ENCODE results near the gene HPX. TPM values are rescaled to one million over a fixed set of nuclear protein-coding genes. Genes with fewer than 3 reads are reported as not detected.

The HPX gene
- total RNA-seq, 1 donor from 2014 or later = 1.7 TPM

DNA sequence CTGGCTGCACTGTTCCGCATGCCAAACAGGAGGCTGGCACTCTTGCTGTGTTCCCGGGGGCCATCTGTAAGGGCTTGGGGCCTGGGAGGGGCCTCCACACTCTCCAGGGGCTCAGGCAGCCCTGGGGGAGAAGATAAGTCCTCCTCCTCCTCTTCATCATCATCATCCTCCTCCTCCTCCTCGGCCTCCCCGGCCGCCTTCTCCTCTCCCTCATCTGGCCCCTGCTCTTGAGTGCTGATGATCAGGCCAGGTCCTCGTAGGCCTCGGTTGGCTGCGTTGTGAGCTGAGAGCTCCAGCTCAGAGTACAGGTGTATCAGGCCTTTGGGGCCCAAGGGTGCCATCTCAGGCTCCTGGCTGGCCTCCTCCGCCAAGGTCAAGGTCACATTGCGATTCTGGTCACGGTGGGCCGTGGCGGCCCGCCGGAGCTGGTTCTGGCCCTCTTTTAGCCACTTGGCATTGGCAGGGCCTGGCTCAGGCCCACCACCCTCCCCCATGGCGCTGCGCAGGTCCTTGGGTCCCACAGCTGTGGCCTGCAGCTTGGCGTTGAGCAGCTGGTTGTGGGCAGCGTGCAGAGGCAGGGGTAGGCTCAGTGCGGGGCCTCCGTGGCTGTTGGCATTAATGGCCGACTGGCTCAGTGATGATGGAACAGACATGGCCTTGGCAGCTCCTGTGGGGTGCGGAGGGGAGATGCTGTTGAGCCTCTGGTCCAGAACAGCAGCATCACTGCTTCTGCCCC lies 29.9 kb downstream of the HPX start:
- Histone ChIP-seq H3K27ac (ENCODE audit: low read depth, low read length) (no peak overlapping the region), H3K79me2 (ENCODE audit: insufficient read depth, low read length) (peaks cover 18% of the 10 kb centered on the region), H3K4me2 (ENCODE audit: low read length) (no peak overlapping the region), H3K27me3 (ENCODE audit: insufficient read depth, low read length) (no peaks in the 10 kb centered on the region), H4K20me1 (ENCODE audit: insufficient read depth, low read length) (peaks cover 47% of the 10 kb centered on the region), H2AFZ (ENCODE audit: low read depth, low read length) (no peak overlapping the region), H3K9me3 (ENCODE audit: insufficient read depth, low read depth, low read length) (no peaks in the 10 kb centered on the region), H3K9ac (ENCODE audit: low read length) (no peak overlapping the region), H3K4me3 (ENCODE audit: insufficient read depth, low read depth, low read length) (no peak overlapping the region), H3K4me1 (ENCODE audit: insufficient read depth, low read length) (no peaks in the 10 kb centered on the region), H3K36me3 (ENCODE audit: insufficient read depth, low read length) (no peaks in the 10 kb centered on the region)
- peaks cover 6% of the 10 kb centered on the region for H3K36me3 Mint-ChIP-seq (ENCODE audit: low read depth, unreplicated experiment)
- H3K9me3 Mint-ChIP-seq (ENCODE audit: unreplicated experiment) = no peaks in the 10 kb centered on the region
- H3K27ac Mint-ChIP-seq (ENCODE audit: unreplicated experiment) = no peak overlapping the region
- H3K27me3 Mint-ChIP-seq (ENCODE audit: low read depth, unreplicated experiment) = no peaks in the 10 kb centered on the region
- H3K4me3 Mint-ChIP-seq (ENCODE audit: unreplicated experiment) = no peak overlapping the region
- no peak for DNase-seq (ENCODE audit: low read depth)
- TF ChIP-seq EZH2 (IDR thresholded peaks at IDR 0.05; ENCODE audit: insufficient read depth, low read length) = no peak
- TF ChIP-seq, protein P1, sequence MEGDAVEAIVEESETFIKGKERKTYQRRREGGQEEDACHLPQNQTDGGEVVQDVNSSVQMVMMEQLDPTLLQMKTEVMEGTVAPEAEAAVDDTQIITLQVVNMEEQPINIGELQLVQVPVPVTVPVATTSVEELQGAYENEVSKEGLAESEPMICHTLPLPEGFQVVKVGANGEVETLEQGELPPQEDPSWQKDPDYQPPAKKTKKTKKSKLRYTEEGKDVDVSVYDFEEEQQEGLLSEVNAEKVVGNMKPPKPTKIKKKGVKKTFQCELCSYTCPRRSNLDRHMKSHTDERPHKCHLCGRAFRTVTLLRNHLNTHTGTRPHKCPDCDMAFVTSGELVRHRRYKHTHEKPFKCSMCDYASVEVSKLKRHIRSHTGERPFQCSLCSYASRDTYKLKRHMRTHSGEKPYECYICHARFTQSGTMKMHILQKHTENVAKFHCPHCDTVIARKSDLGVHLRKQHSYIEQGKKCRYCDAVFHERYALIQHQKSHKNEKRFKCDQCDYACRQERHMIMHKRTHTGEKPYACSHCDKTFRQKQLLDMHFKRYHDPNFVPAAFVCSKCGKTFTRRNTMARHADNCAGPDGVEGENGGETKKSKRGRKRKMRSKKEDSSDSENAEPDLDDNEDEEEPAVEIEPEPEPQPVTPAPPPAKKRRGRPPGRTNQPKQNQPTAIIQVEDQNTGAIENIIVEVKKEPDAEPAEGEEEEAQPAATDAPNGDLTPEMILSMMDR (IDR thresholded peaks at IDR 0.05; ENCODE audit: insufficient read depth, low read depth, low read length) = no peak
- peaks cover 9% of the 10 kb centered on the region for H3K4me1 Mint-ChIP-seq (ENCODE audit: low read depth, unreplicated experiment)
- no peak for FAIRE-seq

DNA sequence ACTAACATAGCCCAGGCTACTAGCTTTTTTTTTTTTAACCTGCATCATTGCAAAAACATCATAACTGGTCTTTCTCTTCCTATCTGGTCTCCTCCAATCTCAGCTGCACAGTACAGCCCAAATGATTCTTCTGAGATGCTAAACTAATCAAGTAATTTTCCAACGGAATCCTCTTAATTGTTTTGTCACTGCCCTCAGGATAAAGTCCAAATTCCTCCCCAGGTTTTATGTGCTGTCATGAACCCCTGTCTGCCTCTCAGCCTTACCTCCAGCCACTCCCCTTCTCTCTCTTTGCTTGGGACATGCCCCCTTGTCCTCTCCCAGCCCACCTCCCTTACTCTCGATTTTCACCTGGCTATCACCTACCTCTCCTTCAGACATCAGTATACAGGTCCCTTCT lies 34.4 kb downstream of the HPX start:
- Mint-ChIP-seq H3K4me1 (ENCODE audit: low read depth, unreplicated experiment) (peaks cover 15% of the 10 kb centered on the region), H3K27ac (ENCODE audit: unreplicated experiment) (no peak overlapping the region), H3K4me3 (ENCODE audit: unreplicated experiment) (no peak overlapping the region), H3K36me3 (ENCODE audit: low read depth, unreplicated experiment) (peaks cover 15% of the 10 kb centered on the region), H3K9me3 (ENCODE audit: unreplicated experiment) (no peaks in the 10 kb centered on the region), H3K27me3 (ENCODE audit: low read depth, unreplicated experiment) (peaks cover 3% of the 10 kb centered on the region)
- H3K27ac ChIP-seq (ENCODE audit: low read depth, low read length) = no peak overlapping the region
- H3K4me3 ChIP-seq (ENCODE audit: insufficient read depth, low read depth, low read length) = no peak overlapping the region
- TF ChIP-seq, protein P1 (IDR thresholded peaks at IDR 0.05; ENCODE audit: insufficient read depth, low read depth, low read length) = no peak
- TF ChIP-seq EZH2 (IDR thresholded peaks at IDR 0.05; ENCODE audit: insufficient read depth, low read length) = no peak
- H3K27me3 ChIP-seq (ENCODE audit: insufficient read depth, low read length) = no peaks in the 10 kb centered on the region
- H4K20me1 ChIP-seq (ENCODE audit: insufficient read depth, low read length) = peaks cover 32% of the 10 kb centered on the region
- H3K79me2 ChIP-seq (ENCODE audit: insufficient read depth, low read length) = no peaks in the 10 kb centered on the region
- H3K4me2 ChIP-seq (ENCODE audit: low read length) = no peak overlapping the region
- no peak overlapping the region for H3K9ac ChIP-seq (ENCODE audit: low read length)
- no peaks in the 10 kb centered on the region for H3K9me3 ChIP-seq (ENCODE audit: insufficient read depth, low read depth, low read length)
- DNase-seq (ENCODE audit: low read depth) (no peak), FAIRE-seq (no peak)
- no peaks in the 10 kb centered on the region for H3K36me3 ChIP-seq (ENCODE audit: insufficient read depth, low read length)
- peaks cover 15% of the 10 kb centered on the region for H3K4me1 ChIP-seq (ENCODE audit: insufficient read depth, low read length)
- H2AFZ ChIP-seq (ENCODE audit: low read depth, low read length) = no peak overlapping the region

DNA sequence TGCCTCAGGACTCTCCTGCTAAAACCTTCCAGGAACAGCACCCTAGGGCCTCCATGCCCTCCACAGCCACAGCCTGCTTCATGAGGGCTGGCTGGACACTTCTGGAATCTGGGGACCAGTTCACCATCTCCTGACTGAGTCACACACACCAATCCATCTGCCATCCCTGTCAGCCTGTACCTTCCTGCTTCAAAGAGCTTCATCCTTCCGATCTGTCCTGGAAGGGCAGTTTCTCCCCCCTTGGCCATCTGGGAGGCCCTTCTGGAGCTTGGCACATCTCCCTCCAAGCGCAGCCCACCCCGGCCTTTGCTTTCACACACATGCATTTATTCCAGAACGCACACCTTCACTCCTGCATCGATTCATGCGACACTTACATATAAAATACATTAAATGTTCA lies 34.9 kb downstream of the HPX start:
- DNase-seq (ENCODE audit: low read depth) (no peak), FAIRE-seq (no peak)
- no peak overlapping the region for H3K4me3 ChIP-seq (ENCODE audit: insufficient read depth, low read depth, low read length)
- H3K27ac Mint-ChIP-seq (ENCODE audit: unreplicated experiment) = peak overlapping the region; percentile 16
- H3K9me3 ChIP-seq (ENCODE audit: insufficient read depth, low read depth, low read length) = no peaks in the 10 kb centered on the region
- H3K4me1 ChIP-seq (ENCODE audit: insufficient read depth, low read length) = peaks cover 15% of the 10 kb centered on the region
- peaks cover 3% of the 10 kb centered on the region for H3K27me3 Mint-ChIP-seq (ENCODE audit: low read depth, unreplicated experiment)
- no peaks in the 10 kb centered on the region for H3K79me2 ChIP-seq (ENCODE audit: insufficient read depth, low read length)
- H3K36me3 ChIP-seq (ENCODE audit: insufficient read depth, low read length) = no peaks in the 10 kb centered on the region
- H2AFZ ChIP-seq (ENCODE audit: low read depth, low read length) = no peak overlapping the region
- H3K4me2 ChIP-seq (ENCODE audit: low read length) = no peak overlapping the region
- no peak overlapping the region for H3K9ac ChIP-seq (ENCODE audit: low read length)
- H3K9me3 Mint-ChIP-seq (ENCODE audit: unreplicated experiment) = no peaks in the 10 kb centered on the region
- H3K27ac ChIP-seq (ENCODE audit: low read depth, low read length) = no peak overlapping the region
- no peak for TF ChIP-seq EZH2 (IDR thresholded peaks at IDR 0.05; ENCODE audit: insufficient read depth, low read length)
- TF ChIP-seq, protein P1 (IDR thresholded peaks at IDR 0.05; ENCODE audit: insufficient read depth, low read depth, low read length) = no peak
- peaks cover 17% of the 10 kb centered on the region for H3K36me3 Mint-ChIP-seq (ENCODE audit: low read depth, unreplicated experiment)
- no peaks in the 10 kb centered on the region for H3K27me3 ChIP-seq (ENCODE audit: insufficient read depth, low read length)
- peaks cover 32% of the 10 kb centered on the region for H4K20me1 ChIP-seq (ENCODE audit: insufficient read depth, low read length)
- H3K4me3 Mint-ChIP-seq (ENCODE audit: unreplicated experiment) = no peak overlapping the region
- H3K4me1 Mint-ChIP-seq (ENCODE audit: low read depth, unreplicated experiment) = peaks cover 15% of the 10 kb centered on the region

All from astrocyte (in vitro differentiated cells and primary cell).